IMR-90 (cell line): Measurements from ENCODE around the gene ZNF827. TPM values are rescaled to one million over a fixed set of nuclear protein-coding genes. Genes with fewer than 3 reads are reported as not detected.

Experiments used
- ATAC-seq: fragments of 200-7000 bp; cut with Tn5 transposase; 2 replicates; pipeline ENCODE4 v1.9.1; 2020; ENCODE audit warnings: low read depth, mild to moderate bottlenecking, moderate library complexity
- BruUV-seq: library from RNA; stranded (reverse); fragments of 400-500 nt; replicated peaks from 2 replicates; lab custom pipeline; 2021; lab: Mats Ljungman, UMichigan
- CTCF ChIA-PET: fragments of 300-600 bp; formaldehyde crosslinking; extraction: SDS; loops from one replicate; lab custom pipeline; 2021; ENCODE audit warnings: antibody characterized with exemption; lab: Yijun Ruan, JAX
- POLR2A ChIA-PET: fragments of 300-600 bp; sonication (Branson Sonifier 250); formaldehyde crosslinking; loops from one replicate; lab custom pipeline; 2022; ENCODE audit warnings: antibody characterized with exemption; ENCODE audit not compliant: unreplicated experiment; lab: Charles Lee
- DNase-seq: peaks from one replicate; pipeline ENCODE4 v3.0.0; 2013
- H2AFZ ChIP-seq: replicated peaks from 2 replicates; pipeline ENCODE3; 2013; ENCODE audit warnings: low read length, mild to moderate bottlenecking; ENCODE audit not compliant: poor library complexity
- H2AK5ac ChIP-seq: 2 replicates; pipeline ENCODE4 v1.6.1; 2013; ENCODE audit warnings: low read depth, low read length, inconsistent platforms
- H2AK9ac ChIP-seq: replicated peaks from 2 replicates; pipeline ENCODE3; 2013; ENCODE audit warnings: mild to moderate bottlenecking, low read depth, low read length, moderate library complexity; ENCODE audit not compliant: poor library complexity
- H2BK120ac ChIP-seq: 2 replicates; pipeline ENCODE4 v1.6.1; 2013; ENCODE audit warnings: low read depth, low read length, inconsistent platforms
- H2BK15ac ChIP-seq: 3 replicates; pipeline ENCODE4 v1.6.1; 2013; ENCODE audit warnings: low read depth, low read length, inconsistent platforms
- H2BK20ac ChIP-seq: 2 replicates; pipeline ENCODE4 v1.6.1; 2013; ENCODE audit warnings: low read depth, mild to moderate bottlenecking, inconsistent platforms, low read length, moderate library complexity
- H2BK5ac ChIP-seq: 2 replicates; pipeline ENCODE4 v1.6.1; 2013; ENCODE audit warnings: mild to moderate bottlenecking, low read depth, low read length, inconsistent platforms; ENCODE audit not compliant: poor library complexity, severe bottlenecking
- H3K14ac ChIP-seq: replicated peaks from 2 replicates; pipeline ENCODE4 v1.6.1; 2013; ENCODE audit warnings: low read depth, low read length, inconsistent platforms
- H3K18ac ChIP-seq: 2 replicates; pipeline ENCODE4 v1.6.1; 2013; ENCODE audit warnings: low read depth, low read length, control low read depth
- H3K23ac ChIP-seq: 2 replicates; pipeline ENCODE4 v1.6.1; 2013; ENCODE audit warnings: low read depth, low read length, inconsistent platforms
- H3K27ac ChIP-seq: 2 replicates; pipeline ENCODE4 v1.5.1; 2013; ENCODE audit warnings: mild to moderate bottlenecking, control low read depth, low read length; ENCODE audit not compliant: insufficient read depth
- H3K27me3 ChIP-seq: 2 replicates; pipeline ENCODE4 v1.6.1; 2013; ENCODE audit warnings: low read length; ENCODE audit not compliant: control insufficient read depth, insufficient read depth
- H3K36me3 ChIP-seq: 2 replicates; pipeline ENCODE4 v1.6.1; 2013; ENCODE audit warnings: low read length, mixed read lengths; ENCODE audit not compliant: control insufficient read depth, insufficient read depth
- H3K4ac ChIP-seq: 2 replicates; pipeline ENCODE4 v1.6.1; 2013; ENCODE audit warnings: low read depth, low read length, inconsistent platforms
- H3K4me1 ChIP-seq: 2 replicates; pipeline ENCODE4 v1.6.1; 2013; ENCODE audit warnings: low read length, mixed read lengths; ENCODE audit not compliant: control insufficient read depth, insufficient read depth
- H3K4me2 ChIP-seq: 2 replicates; pipeline ENCODE4 v1.6.1; 2013; ENCODE audit warnings: low read depth, mild to moderate bottlenecking, control low read depth, low read length, moderate library complexity
- H3K4me3 ChIP-seq: 2 replicates; pipeline ENCODE4 v1.5.1; 2013; ENCODE audit warnings: low read depth, mild to moderate bottlenecking, control low read depth, low read length, moderate library complexity; ENCODE audit not compliant: insufficient read depth
- H3K56ac ChIP-seq: 2 replicates; pipeline ENCODE4 v1.6.1; 2013; ENCODE audit warnings: low read length, inconsistent platforms; ENCODE audit not compliant: insufficient read depth; ENCODE audit errors: extremely low read depth
- H3K79me1 ChIP-seq, 2 experiments: 2 replicates each; pipeline ENCODE4 v1.6.1; 2013; ENCODE audit warnings: low read length in 2 of 2, inconsistent platforms in 1 of 2, low read depth in 1 of 2
- H3K9ac ChIP-seq: 2 replicates; pipeline ENCODE4 v1.6.1; 2013; ENCODE audit warnings: low read depth, low read length, control low read depth
- H3K9me1 ChIP-seq: 2 replicates; pipeline ENCODE4 v1.6.1; 2013; ENCODE audit warnings: low read length, inconsistent platforms; ENCODE audit not compliant: insufficient read depth
- H3K9me3 ChIP-seq: 2 replicates; pipeline ENCODE4 v1.6.1; 2013; ENCODE audit warnings: low read length; ENCODE audit not compliant: control insufficient read depth, insufficient read depth
- H4K20me1 ChIP-seq: 2 replicates; pipeline ENCODE4 v1.6.1; 2013; ENCODE audit warnings: low read length, inconsistent platforms; ENCODE audit not compliant: insufficient read depth
- H4K5ac ChIP-seq: 2 replicates; pipeline ENCODE4 v1.6.1; 2013; ENCODE audit warnings: mild to moderate bottlenecking, low read depth, low read length, control low read depth
- H4K8ac ChIP-seq, 2 experiments: 2 replicates each; pipeline ENCODE4 v1.6.1; 2013; ENCODE audit warnings: low read depth in 2 of 2, low read length in 2 of 2, control low read depth in 1 of 2, inconsistent platforms in 1 of 2
- H4K91ac ChIP-seq: 2 replicates; pipeline ENCODE4 v1.6.1; 2013; ENCODE audit warnings: low read depth, low read length, inconsistent platforms; ENCODE audit not compliant: insufficient read depth
- CEBPB ChIP-seq: IDR thresholded peaks from 2 replicates; pipeline ENCODE4 v1.6.1; 2012; ENCODE audit warnings: low read depth, low read length, improper control_type of control experiment
- CHD1 ChIP-seq: IDR thresholded peaks from 2 replicates; pipeline ENCODE4 v1.6.1; 2012; ENCODE audit warnings: low read depth, low read length, improper control_type of control experiment
- ELK1 ChIP-seq: fragments of 150-350 bp; IDR thresholded peaks from 2 replicates; pipeline ENCODE4 v1.6.1; 2016; ENCODE audit warnings: low read depth, mild to moderate bottlenecking, low read length, moderate library complexity, borderline replicate concordance
- FOS ChIP-seq: fragments of 150-350 bp; IDR thresholded peaks from 2 replicates; pipeline ENCODE4 v1.6.1; 2016; ENCODE audit warnings: low read depth, low read length
- MAFK ChIP-seq: IDR thresholded peaks from 2 replicates; pipeline ENCODE4 v1.6.1; 2012; ENCODE audit warnings: low read depth, low read length, improper control_type of control experiment
- MAZ ChIP-seq: IDR thresholded peaks from 2 replicates; pipeline ENCODE4 v1.6.1; 2012; ENCODE audit warnings: low read depth, mild to moderate bottlenecking, low read length, improper control_type of control experiment, moderate library complexity, borderline replicate concordance
- NFE2L2 ChIP-seq: fragments of 150-350 bp; IDR thresholded peaks from 2 replicates; pipeline ENCODE4 v1.6.1; 2016; ENCODE audit warnings: low read depth, mild to moderate bottlenecking, low read length
- POLR2A ChIP-seq: IDR thresholded peaks from 2 replicates; pipeline ENCODE4 v1.6.1; 2012; ENCODE audit warnings: mild to moderate bottlenecking, low read depth, low read length
- RAD21 ChIP-seq: IDR thresholded peaks from 2 replicates; pipeline ENCODE4 v1.6.1; 2012; ENCODE audit warnings: low read length, improper control_type of control experiment
- RCOR1 ChIP-seq: IDR thresholded peaks from 2 replicates; pipeline ENCODE4 v1.6.1; 2012; ENCODE audit warnings: mild to moderate bottlenecking, low read length, improper control_type of control experiment; ENCODE audit not compliant: insufficient replicate concordance
- dilution Hi-C: fragments of 300-500 bp; cut with HindIII; formaldehyde crosslinking; loops from one replicate; pipeline ENCODE4 v1.14.3; 2018; ENCODE audit warnings: low sequenced_read_pairs; ENCODE audit not compliant: unreplicated experiment
- in situ Hi-C: fragments of 300-500 bp; cut with MboI; formaldehyde crosslinking; loops from 3 replicates; pipeline ENCODE4 v1.14.3; 2019; ENCODE audit warnings: low sequenced_read_pairs, inconsistent platforms, mixed read lengths
- intact Hi-C: fragments of 100-400 bp; cut with micrococcal nuclease; formaldehyde crosslinking; loops from 2 replicates; pipeline ENCODE4 v1.10.0; 2022
- polyA plus RNA-seq, 3 experiments: library from polyadenylated mRNA; depleted of rRNA; stranded (reverse); fragments of >200 nt; gene quantifications; 2 replicates each; pipeline ENCODE4 v1.2.3, GENCODE V29; 2012; ENCODE audit warnings: low replicate concordance in 1 of 3
- total RNA-seq: library from RNA; depleted of rRNA; stranded (reverse); fragments of >200 nt; gene quantifications from 2 replicates; pipeline ENCODE4 v1.2.3, GENCODE V29; 2012

ZNF827 gene
- total and polyA plus RNA-seq, 2 of the 4 experiments (the other 2 are of a cell fraction) = 6.6 to 31.7 TPM

GRCh38 chr4:145797278-145797677, 141.3 kb downstream of the ZNF827 start:
- dilution Hi-C loops = no loop called here
- Histone ChIP-seq H3K4me1 (peaks cover 2% of the 10 kb centered on the region; the same call in 1 of the 2 replicates), H3K4me2 (no peak overlapping the region), H2BK15ac (no peak overlapping the region), H3K56ac (no peak overlapping the region), H3K4ac (no peak overlapping the region), H4K20me1 (no peaks in the 10 kb centered on the region), H3K14ac (no peak overlapping the region), H4K8ac (no peak overlapping the region), H3K9me3 (no peaks in the 10 kb centered on the region), H2AK5ac (no peak overlapping the region), H4K91ac (no peak overlapping the region), H3K79me1 (peaks cover 7 to 8% of the 10 kb centered on the region in 2 experiments; a peak in 2 of 4 replicates), H3K18ac (no peak overlapping the region), H2BK120ac (no peak overlapping the region), H2AK9ac (no peak overlapping the region), H3K9me1 (peaks cover 3% of the 10 kb centered on the region; the same call in 1 of the 2 replicates), H3K27me3 (no peaks in the 10 kb centered on the region), H3K23ac (no peak overlapping the region), H3K4me3 (no peak overlapping the region), H3K36me3 (peaks cover 1% of the 10 kb centered on the region; the same call in 1 of the 2 replicates), H2BK5ac (no peak overlapping the region), H3K27ac (no peak overlapping the region), H3K9ac (no peak overlapping the region), H2BK20ac (no peak overlapping the region), H4K5ac (no peak overlapping the region), H2AFZ (peak overlapping the region; percentile 43)
- DNase-seq = no peak
- ATAC-seq = no peak
- in situ Hi-C loops = no loop called here
- BruUV-seq = no TSS peak
- CTCF ChIA-PET = no interaction called here
- intact Hi-C loops = no loop called here
- POLR2A ChIA-PET = no interaction called here
- no peak for TF ChIP-seq RAD21
- no peak for TF ChIP-seq MAFK
- no peak for TF ChIP-seq MAZ
- no peak for TF ChIP-seq NFE2L2
- no peak for TF ChIP-seq RCOR1
- no peak for TF ChIP-seq POLR2A
- no peak for TF ChIP-seq CEBPB
- no peak for TF ChIP-seq CHD1
- no peak for TF ChIP-seq FOS
- no peak for TF ChIP-seq ELK1
